Stimulated activated naive B cell treated with anti-CD40 and anti-IgM and Interleukin-4, amounts not matched to agents 10 μg/mL and 1 μg/mL and 100 μg/mL, for 72 hours (primary cell): ENCODE results near the gene MCF2L2.
A peak's percentile ranks its signal among the peaks of the same experiment; 100 is the strongest.

ENCODE experiments used
- ATAC-seq, 2 donors: fragments of 150-1000 bp; cut with Tn5 transposase; replicated peaks; 2 replicates each; pipeline ENCODE4 v1.10.0; 2021; ENCODE audit warnings: moderate library complexity in 1 of 2
- DNase-seq: peaks from one replicate; pipeline ENCODE4 v3.0.0; 2021
- H3K27ac Mint-ChIP-seq: one replicate; pipeline ENCODE4 v1.8.0; 2022; ENCODE audit warnings: mild to moderate bottlenecking, mixed read lengths
- H3K27me3 Mint-ChIP-seq, 2 donors: one replicate each; pipeline ENCODE4 v1.8.0; 2022; ENCODE audit warnings: mixed read lengths in 2 of 2
- H3K36me3 Mint-ChIP-seq, 2 donors: one replicate each; pipeline ENCODE4 v1.8.0; 2022; ENCODE audit warnings: mixed read lengths in 2 of 2, mild to moderate bottlenecking in 1 of 2
- H3K4me1 Mint-ChIP-seq, 2 donors: one replicate each; pipeline ENCODE4 v1.8.0; 2022; ENCODE audit warnings: mixed read lengths in 2 of 2, mild to moderate bottlenecking in 1 of 2
- H3K4me3 Mint-ChIP-seq, 2 donors: one replicate each; pipeline ENCODE4 v1.8.0; 2022; ENCODE audit warnings: mild to moderate bottlenecking in 2 of 2, mixed read lengths in 2 of 2, moderate library complexity in 1 of 2
- H3K9me3 Mint-ChIP-seq, 2 donors: one replicate each; pipeline ENCODE4 v1.8.0; 2022; ENCODE audit warnings: mixed read lengths in 2 of 2, mild to moderate bottlenecking in 1 of 2

Gene MCF2L2

GRCh38 chr3:183254487-183255347 lies 173.7 kb downstream of the MCF2L2 start:
- H3K27me3 Mint-ChIP-seq = peaks cover 27 to 29% of the 10 kb centered on the region in 2 donors
- DNase-seq (peak; percentile 13), ATAC-seq (peak; percentile 24 to 32)
- H3K36me3 Mint-ChIP-seq = peaks cover 16 to 31% of the 10 kb centered on the region in 2 donors
- H3K27ac Mint-ChIP-seq = peak overlapping the region; percentile 73
- H3K4me3 Mint-ChIP-seq = peak overlapping the region; percentile 75 to 85
- peaks cover 14 to 37% of the 10 kb centered on the region in 2 donors for H3K4me1 Mint-ChIP-seq
- H3K9me3 Mint-ChIP-seq = no peaks in the 10 kb centered on the region

GRCh38 chr3:183253528-183254486 lies 174.6 kb downstream of the MCF2L2 start:
- Mint-ChIP-seq H3K4me1 (peaks cover 11 to 36% of the 10 kb centered on the region in 2 donors), H3K4me3 (peak overlapping the region; percentile 81 to 89), H3K36me3 (peaks cover 12 to 28% of the 10 kb centered on the region in 2 donors), H3K9me3 (no peaks in the 10 kb centered on the region), H3K27ac (peak overlapping the region; percentile 62), H3K27me3 (peaks cover 34 to 38% of the 10 kb centered on the region in 2 donors)
- peak; percentile 62 to 69 for ATAC-seq
- no peak for DNase-seq

- ATAC-seq (peak; percentile 23 to 29), DNase-seq (no peak)
- Mint-ChIP-seq H3K27ac (peak within 1 kb of the TSS; percentile 62), H3K4me3 (peak within 1 kb of the TSS; percentile 81 to 89), H3K9me3 (no peaks in the 10 kb centered on the region), H3K27me3 (peaks cover 30 to 34% of the 10 kb centered on the region in 2 donors), H3K36me3 (peaks cover 8 to 24% of the 10 kb centered on the region in 2 donors), H3K4me1 (peaks cover 8 to 32% of the 10 kb centered on the region in 2 donors)
These were observed 175.4 kb downstream of the MCF2L2 start, which contains the start of gene B3GNT5 for GRCh38 chr3:183252973-183253527. Gene B3GNT5 (plus strand): TSS chr3:183253253. CDS start chr3:183269799, 16,546 bp downstream.

GRCh38 chr3:183252118-183252782 lies 176.2 kb downstream of the MCF2L2 start:
- Mint-ChIP-seq H3K4me3 (peak overlapping the region; percentile 67 to 75), H3K27me3 (peaks cover 30 to 31% of the 10 kb centered on the region in 2 donors), H3K4me1 (peaks cover 8 to 24% of the 10 kb centered on the region in 2 donors), H3K9me3 (no peaks in the 10 kb centered on the region), H3K27ac (no peak overlapping the region), H3K36me3 (peaks cover 7 to 18% of the 10 kb centered on the region in 2 donors)
- DNase-seq (no peak), ATAC-seq (no peak)

- Mint-ChIP-seq H3K4me3 (no peak overlapping the region), H3K36me3 (peaks cover 0 to 4% of the 10 kb centered on the region in 2 donors), H3K27me3 (peaks cover 21 to 23% of the 10 kb centered on the region in 2 donors), H3K27ac (no peak overlapping the region), H3K4me1 (peaks cover 10 to 17% of the 10 kb centered on the region in 2 donors), H3K9me3 (no peaks in the 10 kb centered on the region)
- ATAC-seq = no peak
- no peak for DNase-seq
These were observed 179.3 kb downstream of the MCF2L2 start for GRCh38 chr3:183249006-183249718.

- peaks cover 19 to 21% of the 10 kb centered on the region in 2 donors for H3K27me3 Mint-ChIP-seq
- H3K36me3 Mint-ChIP-seq = peaks cover 4 to 10% of the 10 kb centered on the region in 2 donors
- peaks cover 8 to 17% of the 10 kb centered on the region in 2 donors for H3K4me1 Mint-ChIP-seq
- no peak for ATAC-seq
- DNase-seq = no peak
- peaks cover 3 to 9% of the 10 kb centered on the region in 2 donors for H3K9me3 Mint-ChIP-seq
- H3K27ac Mint-ChIP-seq = no peak overlapping the region
- H3K4me3 Mint-ChIP-seq = no peak overlapping the region
These were observed 181.3 kb downstream of the MCF2L2 start for GRCh38 chr3:183247011-183247589.

- peaks cover 16 to 20% of the 10 kb centered on the region in 2 donors for H3K9me3 Mint-ChIP-seq
- H3K27me3 Mint-ChIP-seq = peaks cover 22 to 26% of the 10 kb centered on the region in 2 donors
- DNase-seq (no peak), ATAC-seq (peak in 1 of 2 donors; percentile 23)
- H3K4me3 Mint-ChIP-seq = no peak overlapping the region
- peaks cover 11 to 18% of the 10 kb centered on the region in 2 donors for H3K36me3 Mint-ChIP-seq
- peaks cover 8 to 17% of the 10 kb centered on the region in 2 donors for H3K4me1 Mint-ChIP-seq
- peak overlapping the region; percentile 10 for H3K27ac Mint-ChIP-seq
These were observed 183.4 kb downstream of the MCF2L2 start for GRCh38 chr3:183244981-183245476.

- peaks cover 22 to 27% of the 10 kb centered on the region in 2 donors for H3K27me3 Mint-ChIP-seq
- no peak overlapping the region for H3K4me3 Mint-ChIP-seq
- peak in 1 of 2 donors; percentile 16 for ATAC-seq
- no peak overlapping the region for H3K27ac Mint-ChIP-seq
- H3K4me1 Mint-ChIP-seq = peaks cover 8 to 20% of the 10 kb centered on the region in 2 donors
- peaks cover 16 to 22% of the 10 kb centered on the region in 2 donors for H3K9me3 Mint-ChIP-seq
- no peak for DNase-seq
- H3K36me3 Mint-ChIP-seq = peaks cover 11 to 18% of the 10 kb centered on the region in 2 donors
These were observed 184.2 kb downstream of the MCF2L2 start for GRCh38 chr3:183244219-183244618.

- no peak for DNase-seq
- Mint-ChIP-seq H3K27ac (no peak overlapping the region), H3K4me3 (no peak overlapping the region), H3K36me3 (peaks cover 11 to 18% of the 10 kb centered on the region in 2 donors), H3K27me3 (peaks cover 16 to 22% of the 10 kb centered on the region in 2 donors), H3K4me1 (peaks cover 6 to 15% of the 10 kb centered on the region in 2 donors), H3K9me3 (peaks cover 16 to 22% of the 10 kb centered on the region in 2 donors)
- no peak for ATAC-seq
These were observed 186.0 kb downstream of the MCF2L2 start for GRCh38 chr3:183242431-183242830.

- peaks cover 2 to 4% of the 10 kb centered on the region in 2 donors for H3K4me1 Mint-ChIP-seq
- DNase-seq = no peak
- H3K27ac Mint-ChIP-seq = no peak overlapping the region
These were observed 189.4 kb downstream of the MCF2L2 start for GRCh38 chr3:183239046-183239445.

GRCh38 chr3:183233966-183234365 lies 194.5 kb downstream of the MCF2L2 start:
- DNase-seq (no peak), ATAC-seq (no peak)
- no peak overlapping the region for H3K27ac Mint-ChIP-seq
- no peak overlapping the region for H3K4me3 Mint-ChIP-seq
- peaks cover 0 to 9% of the 10 kb centered on the region in 2 donors for H3K27me3 Mint-ChIP-seq
- no peaks in the 10 kb centered on the region for H3K36me3 Mint-ChIP-seq
- H3K4me1 Mint-ChIP-seq = peaks cover 0 to 4% of the 10 kb centered on the region in 2 donors
- H3K9me3 Mint-ChIP-seq = no peaks in the 10 kb centered on the region

More at GRCh38 chr3:183239046-183239445, 189.4 kb downstream of the MCF2L2 start:
- Mint-ChIP-seq H3K36me3 (peaks cover 11 to 18% of the 10 kb centered on the region in 2 donors), H3K27me3 (peaks cover 16 to 18% of the 10 kb centered on the region in 2 donors), H3K9me3 (peaks cover 16 to 22% of the 10 kb centered on the region in 2 donors), H3K4me3 (no peak overlapping the region)
- no peak for ATAC-seq

GRCh38 chr3:183230826-183231225 lies 197.6 kb downstream of the MCF2L2 start:
- Mint-ChIP-seq H3K36me3 (peaks cover 0 to 2% of the 10 kb centered on the region in 2 donors), H3K4me3 (no peak overlapping the region), H3K9me3 (peaks cover 0 to 2% of the 10 kb centered on the region in 2 donors), H3K27me3 (peaks cover 6 to 13% of the 10 kb centered on the region in 2 donors), H3K4me1 (peaks cover 6 to 10% of the 10 kb centered on the region in 2 donors), H3K27ac (no peak overlapping the region)
- DNase-seq (no peak), ATAC-seq (no peak)
